Endodermal cell (in vitro differentiated cells): Measurements from ENCODE around the gene PRR35. TPM values are rescaled to one million over a fixed set of nuclear protein-coding genes. Genes with fewer than 3 reads are reported as not detected.

Experiments
- DNase-seq: peaks from one replicate; pipeline ENCODE4 v3.0.0-alpha.2; 2017
- H3K27ac ChIP-seq: 2 replicates; pipeline ENCODE4 v1.5.1; 2013; ENCODE audit warnings: mild to moderate bottlenecking, low read depth, low read length, moderate library complexity
- H3K27me3 ChIP-seq: 2 replicates; pipeline ENCODE4 v1.6.1; 2013; ENCODE audit warnings: mild to moderate bottlenecking, low read length, moderate library complexity; ENCODE audit not compliant: insufficient read depth, control insufficient read depth, poor library complexity, severe bottlenecking
- H3K36me3 ChIP-seq: 2 replicates; pipeline ENCODE4 v1.7.0; 2013; ENCODE audit warnings: mild to moderate bottlenecking, low read length, moderate library complexity; ENCODE audit not compliant: control insufficient read depth, insufficient read depth
- H3K4me1 ChIP-seq: one replicate; pipeline ENCODE4 v1.7.0; 2013; ENCODE audit warnings: low read length; ENCODE audit not compliant: control insufficient read depth, insufficient read depth
- H3K4me3 ChIP-seq: 2 replicates; pipeline ENCODE4 v1.5.1; 2013; ENCODE audit warnings: mild to moderate bottlenecking, low read length, moderate library complexity
- H3K9ac ChIP-seq: 2 replicates; pipeline ENCODE4 v1.6.1; 2013; ENCODE audit warnings: mild to moderate bottlenecking, low read length, moderate library complexity; ENCODE audit not compliant: poor library complexity, severe bottlenecking; ENCODE audit errors: extremely low read depth
- H3K9me3 ChIP-seq: 2 replicates; pipeline ENCODE4 v1.6.1; 2013; ENCODE audit warnings: mild to moderate bottlenecking, low read length, moderate library complexity; ENCODE audit not compliant: control insufficient read depth
- H3K27ac Mint-ChIP-seq: 2 replicates; pipeline ENCODE4 v1.8.0; 2020; ENCODE audit warnings: mixed read lengths
- H3K27me3 Mint-ChIP-seq: 2 replicates; pipeline ENCODE4 v1.8.0; 2021; ENCODE audit warnings: mild to moderate bottlenecking, mixed read lengths; ENCODE audit not compliant: insufficient read depth
- H3K36me3 Mint-ChIP-seq: 2 replicates; pipeline ENCODE4 v1.8.0; 2020; ENCODE audit warnings: low read depth, mixed read lengths
- H3K4me1 Mint-ChIP-seq: 2 replicates; pipeline ENCODE4 v1.8.0; 2020; ENCODE audit warnings: mixed read lengths
- H3K4me3 Mint-ChIP-seq: 2 replicates; pipeline ENCODE4 v1.8.0; 2020; ENCODE audit warnings: mild to moderate bottlenecking, moderate library complexity, mixed read lengths
- H3K9me3 Mint-ChIP-seq: 2 replicates; pipeline ENCODE4 v1.8.0; 2020; ENCODE audit warnings: mild to moderate bottlenecking, mixed read lengths
- WGBS, 2 experiments: methylation state at CpG; one replicate each; pipeline versions ENCODE4 v1.1.5 to v1.1.7; 2013; ENCODE audit warnings: missing lambda C conversion rate in 2 of 2, mixed read lengths in 1 of 2; ENCODE audit not compliant: insufficient coverage in 1 of 2, insufficient read length in 1 of 2; 5-methylcytosine and 5-hydroxymethylcytosine counted together
- total RNA-seq, 2 donors: library from RNA; stranded (reverse); fragmentation: NEBNext Ultra II Directional in 1 of 2; extraction: Animal tissue kit (Norgen Biotek cat#: 25700) in 1 of 2; gene quantifications; 2 replicates in 1 of 2; 3 replicates in 1 of 2; pipeline ENCODE4 v1.2.1, GENCODE V29; 2021
- TF ChIP-seq, protein P1 (sequence below): fragments of 200-600 bp; sonication (generic); conservative IDR thresholded peaks from 2 replicates; pipeline ENCODE4 v1.5.0; 2021; ENCODE audit warnings: antibody characterized with exemption, mild to moderate bottlenecking

PRR35 gene
- total RNA-seq, 2 donors from 2014 or later, result 0.29 to 0.62 TPM

DNA sequence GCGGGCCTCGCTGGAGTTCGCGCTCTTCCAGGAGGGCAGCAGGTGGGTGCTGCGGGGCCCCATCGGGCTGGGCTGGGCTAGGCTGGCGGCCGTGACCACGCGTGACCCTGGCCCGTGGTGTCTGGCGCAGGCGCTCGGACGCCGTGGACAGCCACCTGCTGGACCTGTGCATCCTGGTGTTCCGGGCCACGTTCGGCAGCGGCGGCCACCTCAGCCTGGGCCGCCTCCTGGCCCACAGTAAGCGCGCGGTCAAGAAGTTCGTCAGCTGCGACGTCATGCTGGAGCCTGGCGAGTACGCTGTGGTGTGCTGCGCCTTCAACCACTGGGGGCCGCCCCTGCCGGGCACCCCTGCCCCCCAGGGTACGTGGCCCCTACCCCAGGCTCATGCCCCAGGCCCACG lies 8.0 kb upstream of the PRR35 start:
- Histone ChIP-seq H3K4me1 (no peaks in the 10 kb centered on the region), H3K27me3 (no peaks in the 10 kb centered on the region), H3K27ac (no peak overlapping the region), H3K9ac (no peak overlapping the region), H3K36me3 (no peaks in the 10 kb centered on the region), H3K9me3 (no peaks in the 10 kb centered on the region), H3K4me3 (no peak overlapping the region)
- H3K4me1 Mint-ChIP-seq, result no peaks in the 10 kb centered on the region
- 98 to 100% methylated on average over 35 of the region's 35 CpGs for WGBS, 2 experiments
- H3K36me3 Mint-ChIP-seq, result peaks cover 9% of the 10 kb centered on the region
- H3K9me3 Mint-ChIP-seq, result no peaks in the 10 kb centered on the region
- no peak for DNase-seq
- no peak overlapping the region for H3K27ac Mint-ChIP-seq
- H3K27me3 Mint-ChIP-seq, result no peaks in the 10 kb centered on the region
- TF ChIP-seq, protein P1, sequence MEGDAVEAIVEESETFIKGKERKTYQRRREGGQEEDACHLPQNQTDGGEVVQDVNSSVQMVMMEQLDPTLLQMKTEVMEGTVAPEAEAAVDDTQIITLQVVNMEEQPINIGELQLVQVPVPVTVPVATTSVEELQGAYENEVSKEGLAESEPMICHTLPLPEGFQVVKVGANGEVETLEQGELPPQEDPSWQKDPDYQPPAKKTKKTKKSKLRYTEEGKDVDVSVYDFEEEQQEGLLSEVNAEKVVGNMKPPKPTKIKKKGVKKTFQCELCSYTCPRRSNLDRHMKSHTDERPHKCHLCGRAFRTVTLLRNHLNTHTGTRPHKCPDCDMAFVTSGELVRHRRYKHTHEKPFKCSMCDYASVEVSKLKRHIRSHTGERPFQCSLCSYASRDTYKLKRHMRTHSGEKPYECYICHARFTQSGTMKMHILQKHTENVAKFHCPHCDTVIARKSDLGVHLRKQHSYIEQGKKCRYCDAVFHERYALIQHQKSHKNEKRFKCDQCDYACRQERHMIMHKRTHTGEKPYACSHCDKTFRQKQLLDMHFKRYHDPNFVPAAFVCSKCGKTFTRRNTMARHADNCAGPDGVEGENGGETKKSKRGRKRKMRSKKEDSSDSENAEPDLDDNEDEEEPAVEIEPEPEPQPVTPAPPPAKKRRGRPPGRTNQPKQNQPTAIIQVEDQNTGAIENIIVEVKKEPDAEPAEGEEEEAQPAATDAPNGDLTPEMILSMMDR, result no peak
- no peak overlapping the region for H3K4me3 Mint-ChIP-seq

DNA sequence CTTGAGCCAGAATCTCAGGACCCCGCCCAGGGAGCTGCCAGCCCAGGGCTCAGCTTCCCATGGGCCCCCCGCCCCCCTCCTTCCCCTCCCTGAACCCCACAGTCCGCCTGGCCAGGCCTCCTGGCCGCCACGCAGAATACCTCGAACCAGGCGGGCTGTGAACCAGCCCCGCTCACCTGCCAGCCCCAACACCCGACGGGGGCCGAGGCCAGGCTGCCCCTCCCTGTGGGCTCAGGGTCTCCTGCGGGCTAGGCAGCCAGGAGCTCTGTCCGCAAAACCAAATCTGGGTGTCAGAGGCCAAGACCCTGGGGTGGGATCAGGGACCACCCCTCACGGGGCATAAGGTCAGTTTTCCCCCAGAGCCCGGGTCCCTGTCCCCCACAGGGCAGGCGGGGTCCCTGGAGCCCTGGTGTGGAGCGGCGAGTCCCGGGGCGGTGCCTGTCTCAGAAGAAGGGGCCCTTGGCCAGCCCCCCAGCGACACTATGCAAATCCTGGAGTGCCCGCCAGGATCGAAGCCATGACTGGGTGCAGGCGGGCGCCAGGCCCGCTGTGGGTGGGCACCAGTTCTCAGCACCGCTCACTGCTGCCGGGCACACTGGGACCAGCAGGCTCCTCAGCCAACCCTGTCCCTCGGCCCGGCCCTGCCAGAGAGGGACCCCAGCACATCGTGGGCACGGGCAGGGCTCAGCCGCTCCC lies 6.4 kb upstream of the PRR35 start:
- DNase-seq, result no peak
- WGBS, 2 experiments, result 96% methylated on average over 22 to 33 of the region's 33 CpGs
- no peak overlapping the region for H3K27ac Mint-ChIP-seq
- Histone ChIP-seq H3K4me3 (no peak overlapping the region), H3K4me1 (no peaks in the 10 kb centered on the region), H3K27me3 (peaks cover 8% of the 10 kb centered on the region), H3K27ac (no peak overlapping the region), H3K36me3 (no peaks in the 10 kb centered on the region), H3K9ac (no peak overlapping the region), H3K9me3 (no peaks in the 10 kb centered on the region)
- peaks cover 6% of the 10 kb centered on the region for H3K27me3 Mint-ChIP-seq
- H3K36me3 Mint-ChIP-seq, result peaks cover 9% of the 10 kb centered on the region
- no peak overlapping the region for H3K4me3 Mint-ChIP-seq
- no peaks in the 10 kb centered on the region for H3K4me1 Mint-ChIP-seq
- TF ChIP-seq, protein P1, result no peak
- no peaks in the 10 kb centered on the region for H3K9me3 Mint-ChIP-seq

- Histone ChIP-seq H3K27me3 (peaks cover 13% of the 10 kb centered on the region), H3K4me1 (no peaks in the 10 kb centered on the region), H3K9ac (no peak overlapping the region), H3K36me3 (no peaks in the 10 kb centered on the region), H3K9me3 (no peaks in the 10 kb centered on the region), H3K27ac (peak overlapping the region; percentile 57), H3K4me3 (no peak overlapping the region)
- TF ChIP-seq, protein P1, result no peak
- WGBS, 2 experiments, result 82 to 93% methylated on average over 3 to 11 of the region's 11 CpGs
- Mint-ChIP-seq H3K9me3 (no peaks in the 10 kb centered on the region), H3K36me3 (peaks cover 9% of the 10 kb centered on the region), H3K27me3 (peaks cover 11% of the 10 kb centered on the region), H3K4me3 (no peak overlapping the region), H3K4me1 (no peaks in the 10 kb centered on the region), H3K27ac (no peak overlapping the region)
- no peak for DNase-seq
Measured at GRCh38 chr16:554297-554621, 5.9 kb upstream of the PRR35 start.
